ENCODE measurements around the gene TCP10L. TPM values are rescaled to one million over a fixed set of nuclear protein-coding genes. Genes with fewer than 3 reads are reported as not detected.

TCP10L gene
- total and polyA plus RNA-seq, 2 of the 13 experiments (the other 11 are each of a cell fraction or from before 2014, with no cell fraction given) = 0.90 to 2.4 TPM

DNA sequence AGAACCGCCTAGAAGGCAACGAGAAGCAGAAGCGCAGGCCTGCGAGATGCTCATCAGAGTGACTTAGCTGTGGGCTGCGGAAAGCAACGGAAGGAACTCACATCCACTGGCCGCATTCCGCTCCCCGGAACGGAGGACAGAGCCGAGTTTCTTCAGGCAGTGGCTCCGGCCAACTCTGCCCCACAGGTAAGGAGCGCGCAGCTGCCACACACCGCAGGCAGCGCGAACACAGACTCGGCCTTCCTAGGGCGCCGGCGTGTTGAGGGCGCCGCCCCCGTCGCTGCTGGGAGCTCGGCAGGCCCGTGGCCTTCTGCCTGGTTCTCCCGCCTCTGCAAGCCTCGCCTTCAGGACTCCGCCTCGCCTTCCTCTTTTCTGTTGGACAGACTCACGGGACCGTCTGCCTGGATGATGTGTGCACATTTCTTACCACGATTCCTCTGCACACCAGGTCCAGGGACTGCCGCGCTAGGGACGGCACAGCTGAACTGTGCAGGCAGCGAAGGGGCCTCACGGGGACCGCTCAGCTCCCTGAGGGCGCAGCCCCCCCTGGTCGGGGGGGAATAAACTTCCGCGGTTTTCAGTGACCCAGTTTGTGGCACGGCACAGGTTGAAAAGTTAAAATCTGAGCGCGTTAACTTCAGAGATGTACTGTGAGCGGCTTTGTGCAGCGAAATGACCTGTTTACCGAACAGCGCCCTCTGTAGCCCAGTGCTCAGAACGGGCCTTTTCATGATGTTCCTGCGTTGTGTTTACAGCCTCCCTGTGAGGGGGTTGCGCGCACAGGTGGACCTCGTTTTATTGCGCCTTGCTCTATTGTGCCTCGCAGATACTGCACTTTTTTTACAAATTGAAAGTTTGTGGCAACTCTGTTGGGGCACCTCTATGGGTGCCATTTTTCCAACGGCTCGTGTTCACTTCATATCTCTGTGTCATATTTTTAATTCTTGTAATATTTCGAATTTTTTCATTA, 15.8 kb downstream of the TCP10L start (continued):
- no peak for TF ChIP-seq ZNF124 (CRISPR knock-in tag; IDR thresholded peaks at IDR 0.05)
- TF ChIP-seq ZNF543 (CRISPR knock-in tag; IDR thresholded peaks at IDR 0.05) = peak; percentile 38; the same call in 1 of the 2 replicates
- no peak for TF ChIP-seq ZC3H4 (CRISPR knock-in tag; IDR thresholded peaks at IDR 0.05; ENCODE audit: borderline replicate concordance)
- TF ChIP-seq THAP9 (CRISPR knock-in tag; IDR thresholded peaks at IDR 0.05; ENCODE audit: borderline replicate concordance) = peak; percentile 71; the same call in 1 of the 2 replicates
- no peak for TF ChIP-seq ZNF24 (IDR thresholded peaks at IDR 0.05)
- peak; percentile 88; the same call in 1 of the 2 replicates for TF ChIP-seq BORCS8-MEF2B (CRISPR knock-in tag; IDR thresholded peaks at IDR 0.05)
- peak; percentile 47; the same call in 1 of the 2 replicates for TF ChIP-seq SAP130 (CRISPR knock-in tag; IDR thresholded peaks at IDR 0.05; ENCODE audit: low read depth)
- peak; percentile 63; the same call in 1 of the 2 replicates for TF ChIP-seq MYC (CRISPR knock-in tag; IDR thresholded peaks at IDR 0.05; ENCODE audit: borderline replicate concordance)
- TF ChIP-seq EED (CRISPR knock-in tag; IDR thresholded peaks at IDR 0.05) = peak; percentile 90; the same call in 1 of the 2 replicates
- 0 out of 2 replicates have a peak, but pooled peaks have one; percentile 36 for TF ChIP-seq ZNF556 (CRISPR knock-in tag; IDR thresholded peaks at IDR 0.05; ENCODE audit: borderline replicate concordance)
- peak; percentile 77; the same call in 1 of the 2 replicates for TF ChIP-seq HOXD1 (CRISPR knock-in tag; IDR thresholded peaks at IDR 0.05)
- 0 out of 2 replicates have a peak, but pooled peaks have one; percentile 46 for TF ChIP-seq ZNF549 (CRISPR knock-in tag; IDR thresholded peaks at IDR 0.05)
- no peak for TF ChIP-seq ZNF615 (CRISPR knock-in tag; IDR thresholded peaks at IDR 0.05; ENCODE audit: borderline replicate concordance)
- TF ChIP-seq ZNF484 (CRISPR knock-in tag; IDR thresholded peaks at IDR 0.05; ENCODE audit: borderline replicate concordance, low read depth) = 0 out of 2 replicates have a peak, but pooled peaks have one; percentile 46
- peak; percentile 47 for TF ChIP-seq DBP (CRISPR knock-in tag; IDR thresholded peaks at IDR 0.05; ENCODE audit: not compliant biosample characterization)
- TF ChIP-seq ZNF878 (CRISPR knock-in tag; IDR thresholded peaks at IDR 0.05) = peak; percentile 57; the same call in 1 of the 2 replicates
- TF ChIP-seq BATF2 (CRISPR knock-in tag; IDR thresholded peaks at IDR 0.05) = no peak
- no peak for TF ChIP-seq ZSCAN12 (CRISPR knock-in tag; IDR thresholded peaks at IDR 0.05)
- 0 out of 2 replicates have a peak, but pooled peaks have one; percentile 60 for TF ChIP-seq BRF2 (CRISPR knock-in tag; IDR thresholded peaks at IDR 0.05)
- TF ChIP-seq, protein P1, sequence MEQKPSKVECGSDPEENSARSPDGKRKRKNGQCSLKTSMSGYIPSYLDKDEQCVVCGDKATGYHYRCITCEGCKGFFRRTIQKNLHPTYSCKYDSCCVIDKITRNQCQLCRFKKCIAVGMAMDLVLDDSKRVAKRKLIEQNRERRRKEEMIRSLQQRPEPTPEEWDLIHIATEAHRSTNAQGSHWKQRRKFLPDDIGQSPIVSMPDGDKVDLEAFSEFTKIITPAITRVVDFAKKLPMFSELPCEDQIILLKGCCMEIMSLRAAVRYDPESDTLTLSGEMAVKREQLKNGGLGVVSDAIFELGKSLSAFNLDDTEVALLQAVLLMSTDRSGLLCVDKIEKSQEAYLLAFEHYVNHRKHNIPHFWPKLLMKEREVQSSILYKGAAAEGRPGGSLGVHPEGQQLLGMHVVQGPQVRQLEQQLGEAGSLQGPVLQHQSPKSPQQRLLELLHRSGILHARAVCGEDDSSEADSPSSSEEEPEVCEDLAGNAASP (CRISPR knock-in tag; IDR thresholded peaks at IDR 0.05; ENCODE audit: borderline replicate concordance) = 0 out of 2 replicates have a peak, but pooled peaks have one; percentile 7
- no peak for TF ChIP-seq REL (CRISPR knock-in tag; conservative IDR thresholded peaks at IDR 0.05)

Data from HepG2 (cell line).